ENCODE results near the gene DCC.

DCC gene

GRCh38 chr18:52897611-52898484 is 557.9 kb downstream of the DCC start:
- TF ChIP-seq CTCF (IDR thresholded peaks at IDR 0.05; ENCODE audit: control insufficient read depth, insufficient read depth, low read depth, low read length, missing control alignments): no peak
- no peak overlapping the region for H3K4me3 ChIP-seq (ENCODE audit: control insufficient read depth, low read depth, low read length)
- DNase-seq (ENCODE audit: low read depth): no peak

- TF ChIP-seq CTCF (IDR thresholded peaks at IDR 0.05; ENCODE audit: control insufficient read depth, insufficient read depth, low read depth, low read length, missing control alignments): no peak
- DNase-seq (ENCODE audit: low read depth): no peak
Measured at GRCh38 chr18:52898485-52899058, 558.6 kb downstream of the DCC start.

GRCh38 chr18:52902188-52902587 is 562.2 kb downstream of the DCC start:
- TF ChIP-seq CTCF (IDR thresholded peaks at IDR 0.05; ENCODE audit: control insufficient read depth, insufficient read depth, low read depth, low read length, missing control alignments): no peak
- H3K4me3 ChIP-seq (ENCODE audit: control insufficient read depth, low read depth, low read length): no peak overlapping the region
- no peak for DNase-seq (ENCODE audit: low read depth)

More at GRCh38 chr18:52898485-52899058, 558.6 kb downstream of the DCC start:
- no peak overlapping the region for H3K4me3 ChIP-seq (ENCODE audit: control insufficient read depth, low read depth, low read length)

- no peak overlapping the region for H3K4me3 ChIP-seq (ENCODE audit: control insufficient read depth, low read depth, low read length)
- TF ChIP-seq CTCF (IDR thresholded peaks at IDR 0.05; ENCODE audit: control insufficient read depth, insufficient read depth, low read depth, low read length, missing control alignments): no peak
- DNase-seq (ENCODE audit: low read depth): no peak
Measured at GRCh38 chr18:52903857-52904256, 563.9 kb downstream of the DCC start.

- no peak for TF ChIP-seq CTCF (IDR thresholded peaks at IDR 0.05; ENCODE audit: control insufficient read depth, insufficient read depth, low read depth, low read length, missing control alignments)
- H3K4me3 ChIP-seq (ENCODE audit: control insufficient read depth, low read depth, low read length): no peak overlapping the region
- no peak for DNase-seq (ENCODE audit: low read depth)
Measured at GRCh38 chr18:52907543-52908308, 567.7 kb downstream of the DCC start.

GRCh38 chr18:52914148-52914547 is 574.2 kb downstream of the DCC start:
- H3K4me3 ChIP-seq (ENCODE audit: control insufficient read depth, low read depth, low read length): no peak overlapping the region
- TF ChIP-seq CTCF (IDR thresholded peaks at IDR 0.05; ENCODE audit: control insufficient read depth, insufficient read depth, low read depth, low read length, missing control alignments): no peak
- DNase-seq (ENCODE audit: low read depth): no peak
